Ramos (cell line): ENCODE measurements around the gene SPATA16.

Source experiments
- in situ Hi-C: fragments of 300-500 bp; cut with MboI; formaldehyde crosslinking; loops from one replicate; pipeline ENCODE4 v1.14.3; 2022; ENCODE audit warnings: low sequenced_read_pairs; ENCODE audit not compliant: unreplicated experiment

Gene SPATA16

DNA sequence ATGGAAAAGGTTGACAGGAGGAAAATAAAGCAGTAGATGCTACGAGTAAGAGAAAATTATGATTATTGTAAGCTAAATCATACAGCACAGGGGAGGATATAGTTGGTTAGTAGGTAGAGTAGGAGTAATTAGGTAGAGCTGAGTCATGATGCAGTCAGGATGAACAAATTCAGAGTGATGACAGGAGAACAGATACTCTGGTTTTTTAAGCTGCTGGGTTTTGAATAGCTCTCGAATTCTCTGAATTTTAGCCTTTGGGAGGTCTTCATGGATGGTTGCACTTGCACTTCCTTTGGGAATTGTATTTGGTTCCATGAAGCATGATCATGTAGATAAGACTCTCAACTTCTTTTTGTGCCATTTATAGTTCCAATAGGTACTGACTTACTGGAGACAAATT is 294.3 kb downstream of the SPATA16 start:
- in situ Hi-C loops = no loop called here

DNA sequence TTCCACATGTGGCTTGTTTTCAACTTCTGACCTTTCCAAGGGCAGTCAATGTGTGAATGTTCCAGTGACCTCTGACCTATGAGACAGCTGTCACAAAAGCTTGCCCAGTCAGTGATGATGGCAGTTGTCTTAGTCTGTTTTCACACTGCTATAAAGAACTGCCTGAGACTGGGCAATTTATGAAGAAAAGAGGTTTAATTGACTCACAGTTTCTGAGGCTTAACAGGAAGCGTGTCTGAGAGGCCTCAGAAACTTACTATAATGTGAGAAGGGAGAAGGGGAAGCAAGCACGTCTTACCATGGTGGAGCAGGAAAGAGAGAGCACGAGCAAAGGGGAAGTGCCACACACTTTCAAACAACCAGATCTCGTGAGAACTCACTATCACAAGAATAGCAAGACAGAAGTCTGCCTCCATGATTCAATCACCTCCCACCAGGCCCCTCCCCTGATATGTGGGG is 294.9 kb downstream of the SPATA16 start:
- in situ Hi-C loops = no loop called here

DNA sequence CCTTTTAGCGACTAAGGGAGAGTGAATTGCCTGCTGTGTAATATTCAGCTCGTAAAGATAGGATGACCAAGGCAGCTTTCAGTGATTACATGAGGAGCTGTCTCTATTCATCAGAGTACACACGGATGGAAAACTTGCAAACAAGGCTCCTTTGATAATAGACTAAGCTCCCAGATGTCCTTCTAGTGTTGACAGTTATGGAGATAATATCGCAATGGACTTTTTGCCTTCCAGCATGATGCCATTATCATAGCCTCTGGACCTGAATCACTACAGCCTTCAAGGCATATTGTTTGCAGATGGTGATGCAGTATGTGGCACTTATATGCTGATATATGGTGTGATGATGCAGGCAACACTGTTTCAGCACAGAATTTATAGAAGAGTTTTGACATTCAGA is 296.6 kb downstream of the SPATA16 start:
- in situ Hi-C loops = no loop called here

DNA sequence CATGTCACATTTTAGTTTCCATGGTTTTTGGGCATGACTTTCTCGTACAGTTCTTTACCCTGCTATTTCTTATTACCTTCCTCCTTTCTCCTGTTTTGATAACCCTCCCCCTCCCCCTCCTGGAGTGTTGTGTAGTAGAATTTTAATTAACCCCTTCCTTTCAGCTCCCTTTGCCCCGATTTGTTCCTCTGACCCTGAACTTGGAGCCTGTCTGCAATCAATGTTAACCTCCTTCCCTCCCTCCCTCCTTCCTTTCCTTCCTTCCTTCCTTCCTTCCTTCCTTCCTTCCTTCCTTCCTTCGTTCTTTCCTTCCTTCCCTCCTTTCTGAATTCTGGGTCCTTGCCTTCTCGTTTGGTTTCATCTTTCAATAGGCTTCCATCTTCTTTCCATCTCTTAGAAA is 300.1 kb downstream of the SPATA16 start:
- in situ Hi-C loops = no loop called here

DNA sequence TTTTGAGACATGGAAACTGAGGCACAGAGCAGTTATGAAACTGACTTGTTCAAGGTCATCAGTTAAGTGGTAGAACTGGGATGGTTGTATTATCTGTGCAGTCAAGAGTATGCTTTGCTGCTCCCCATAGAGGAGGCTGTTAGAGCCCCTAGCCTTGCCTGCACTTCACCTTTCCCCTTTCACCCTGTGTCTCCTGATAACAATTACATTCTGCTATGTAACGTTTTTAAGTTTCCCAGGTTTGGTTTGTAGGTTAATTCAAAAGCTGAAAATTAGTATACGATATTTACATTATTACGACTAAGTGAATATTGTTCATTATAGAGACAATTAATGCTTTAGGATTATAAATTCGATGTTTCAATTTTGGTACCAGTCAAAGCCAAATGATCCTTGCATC is 300.6 kb downstream of the SPATA16 start:
- in situ Hi-C loops = no loop called here

DNA sequence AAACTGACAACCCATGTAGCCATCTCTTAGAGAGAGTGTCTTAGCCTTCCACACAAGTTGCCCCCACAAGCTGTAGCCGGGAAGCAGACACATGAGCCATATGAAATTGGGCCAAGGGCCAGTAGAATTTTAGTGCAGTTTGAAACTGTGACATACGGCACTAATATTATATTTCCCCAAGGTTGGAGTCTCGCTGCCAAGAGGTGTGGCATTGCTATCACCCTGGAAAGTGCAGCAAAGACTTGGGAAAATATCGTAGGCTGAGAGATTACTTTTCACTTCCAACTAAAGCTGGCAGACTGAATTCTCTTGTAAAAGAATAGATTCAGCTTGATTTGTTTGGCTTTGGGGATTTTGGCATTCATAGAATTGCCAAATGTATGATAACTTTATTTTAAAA is 301.4 kb downstream of the SPATA16 start:
- in situ Hi-C loops = no loop called here
